Astrocyte of the spinal cord (primary cell): ENCODE results near the gene COPS3.
A peak's percentile ranks its signal among the peaks of the same experiment; 100 is the strongest.

Experiments used
- DNase-seq: peaks from one replicate; pipeline ENCODE4 v3.0.0; 2011; ENCODE audit warnings: low read depth, low spot score
- H3K4me3 ChIP-seq: 2 replicates; pipeline ENCODE4 v1.5.1; 2011; ENCODE audit warnings: low read depth, mild to moderate bottlenecking, low read length, moderate library complexity
- in situ Hi-C: cut with HindIII; loops from 2 replicates; pipeline ENCODE4 v1.10.0; 2017; ENCODE audit warnings: low sequenced_read_pairs
- TF ChIP-seq, protein P1 (sequence below): IDR thresholded peaks from 2 replicates; pipeline ENCODE4 v1.5.1; 2012; ENCODE audit warnings: low read depth, mild to moderate bottlenecking, low read length, inconsistent platforms

COPS3 gene

DNA sequence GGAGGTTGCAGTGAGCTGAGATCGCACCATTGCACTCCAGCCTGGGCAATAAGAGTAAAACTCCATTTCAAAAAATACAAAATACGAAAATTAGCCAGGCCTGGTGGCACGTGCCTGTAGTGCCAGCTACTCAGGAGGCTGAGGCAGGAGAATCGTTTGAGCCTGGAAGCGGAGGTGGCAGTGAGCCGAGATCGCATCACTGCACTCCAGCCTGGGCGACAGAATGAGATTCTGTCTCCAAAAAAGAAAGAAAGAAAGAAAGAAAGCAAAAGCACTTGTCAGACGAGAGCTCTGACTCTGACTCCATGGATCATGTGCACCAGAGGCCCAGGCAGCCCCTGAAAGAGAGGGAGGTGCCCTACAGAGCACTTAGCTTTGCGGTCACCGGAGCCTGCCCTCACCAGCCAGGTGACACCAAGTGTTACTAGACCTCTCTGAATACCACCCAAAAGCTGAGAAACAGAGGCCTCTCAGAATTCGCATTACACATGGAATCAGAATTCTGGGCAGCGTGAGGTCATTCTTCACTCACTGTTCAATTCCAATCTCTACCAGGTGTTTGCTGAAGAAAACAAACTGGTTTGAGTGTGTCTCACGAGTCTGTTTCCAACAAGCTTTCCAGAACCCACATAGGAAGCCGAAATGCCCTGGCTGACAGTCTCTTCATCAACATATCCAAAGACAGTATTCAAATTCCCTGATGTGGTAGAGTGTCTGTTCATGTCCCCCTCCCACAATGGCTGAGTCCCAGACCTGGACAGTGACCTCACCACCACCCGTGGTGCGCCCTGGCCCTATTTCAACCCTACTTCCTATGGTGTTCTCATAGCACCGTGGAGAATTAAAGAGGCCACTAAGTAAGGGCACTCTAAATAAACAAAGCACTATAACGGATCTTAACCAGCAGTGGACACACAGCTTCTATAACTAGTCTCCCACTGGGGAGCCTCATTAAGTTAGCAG, 45.6 kb downstream of the COPS3 start:
- in situ Hi-C loops: no loop called here
- peak overlapping the region; percentile 99 for H3K4me3 ChIP-seq
- TF ChIP-seq, protein P1, sequence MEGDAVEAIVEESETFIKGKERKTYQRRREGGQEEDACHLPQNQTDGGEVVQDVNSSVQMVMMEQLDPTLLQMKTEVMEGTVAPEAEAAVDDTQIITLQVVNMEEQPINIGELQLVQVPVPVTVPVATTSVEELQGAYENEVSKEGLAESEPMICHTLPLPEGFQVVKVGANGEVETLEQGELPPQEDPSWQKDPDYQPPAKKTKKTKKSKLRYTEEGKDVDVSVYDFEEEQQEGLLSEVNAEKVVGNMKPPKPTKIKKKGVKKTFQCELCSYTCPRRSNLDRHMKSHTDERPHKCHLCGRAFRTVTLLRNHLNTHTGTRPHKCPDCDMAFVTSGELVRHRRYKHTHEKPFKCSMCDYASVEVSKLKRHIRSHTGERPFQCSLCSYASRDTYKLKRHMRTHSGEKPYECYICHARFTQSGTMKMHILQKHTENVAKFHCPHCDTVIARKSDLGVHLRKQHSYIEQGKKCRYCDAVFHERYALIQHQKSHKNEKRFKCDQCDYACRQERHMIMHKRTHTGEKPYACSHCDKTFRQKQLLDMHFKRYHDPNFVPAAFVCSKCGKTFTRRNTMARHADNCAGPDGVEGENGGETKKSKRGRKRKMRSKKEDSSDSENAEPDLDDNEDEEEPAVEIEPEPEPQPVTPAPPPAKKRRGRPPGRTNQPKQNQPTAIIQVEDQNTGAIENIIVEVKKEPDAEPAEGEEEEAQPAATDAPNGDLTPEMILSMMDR: no peak
- peak; percentile 77 for DNase-seq

DNA sequence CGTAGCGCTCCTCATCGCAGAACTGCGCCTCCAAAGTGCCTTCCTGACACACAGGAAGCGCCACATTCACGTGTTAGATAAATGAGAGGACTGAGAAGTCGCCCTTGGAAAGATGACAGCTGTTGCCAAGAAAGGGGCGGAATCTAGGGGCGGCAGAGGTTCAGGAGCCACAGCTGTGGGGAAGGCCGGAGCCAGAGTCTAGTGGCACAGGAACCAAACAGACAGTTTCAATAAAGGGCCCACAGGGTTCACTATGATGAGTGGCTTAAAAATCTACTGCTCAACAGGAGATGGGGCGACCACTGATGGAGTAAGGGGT, 48.8 kb downstream of the COPS3 start:
- DNase-seq: no peak
- no peak overlapping the region for H3K4me3 ChIP-seq
- in situ Hi-C loops: no loop called here
- TF ChIP-seq, protein P1: no peak

DNA sequence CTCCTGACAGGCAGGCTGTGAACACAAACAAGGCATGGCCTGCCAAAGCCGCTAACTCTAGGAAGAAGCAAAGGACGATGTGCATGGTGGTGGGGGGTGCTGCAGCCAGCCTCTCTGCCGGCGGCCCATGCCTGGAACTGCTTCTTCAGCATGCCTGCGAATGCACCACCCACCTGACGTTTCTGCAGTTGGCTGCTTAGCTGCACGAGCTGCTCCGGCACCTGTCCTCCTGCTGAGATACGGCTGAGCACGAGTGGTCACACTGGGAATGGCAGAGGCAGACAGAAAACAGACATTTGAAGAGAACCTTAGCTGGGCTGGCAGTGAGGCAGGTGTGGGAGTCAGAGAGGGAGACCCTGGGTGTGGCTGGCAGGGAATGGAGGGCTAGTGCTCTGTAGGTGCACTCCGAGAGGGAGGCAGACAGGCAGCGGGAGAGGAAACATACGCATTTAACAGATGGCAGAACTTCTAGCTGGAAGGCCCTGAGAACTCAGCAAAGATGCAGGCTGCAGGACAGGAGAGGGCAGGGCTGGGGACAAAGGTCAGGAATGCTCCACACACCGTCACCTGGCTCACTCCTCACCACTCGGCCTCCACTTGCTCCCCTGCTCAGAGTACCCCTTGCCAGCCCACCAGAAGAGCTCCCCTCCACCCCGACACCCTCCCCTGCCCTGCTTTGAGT, 49.3 kb downstream of the COPS3 start:
- DNase-seq: no peak
- H3K4me3 ChIP-seq: no peak overlapping the region
- in situ Hi-C loops: no loop called here
- TF ChIP-seq, protein P1: no peak

DNA sequence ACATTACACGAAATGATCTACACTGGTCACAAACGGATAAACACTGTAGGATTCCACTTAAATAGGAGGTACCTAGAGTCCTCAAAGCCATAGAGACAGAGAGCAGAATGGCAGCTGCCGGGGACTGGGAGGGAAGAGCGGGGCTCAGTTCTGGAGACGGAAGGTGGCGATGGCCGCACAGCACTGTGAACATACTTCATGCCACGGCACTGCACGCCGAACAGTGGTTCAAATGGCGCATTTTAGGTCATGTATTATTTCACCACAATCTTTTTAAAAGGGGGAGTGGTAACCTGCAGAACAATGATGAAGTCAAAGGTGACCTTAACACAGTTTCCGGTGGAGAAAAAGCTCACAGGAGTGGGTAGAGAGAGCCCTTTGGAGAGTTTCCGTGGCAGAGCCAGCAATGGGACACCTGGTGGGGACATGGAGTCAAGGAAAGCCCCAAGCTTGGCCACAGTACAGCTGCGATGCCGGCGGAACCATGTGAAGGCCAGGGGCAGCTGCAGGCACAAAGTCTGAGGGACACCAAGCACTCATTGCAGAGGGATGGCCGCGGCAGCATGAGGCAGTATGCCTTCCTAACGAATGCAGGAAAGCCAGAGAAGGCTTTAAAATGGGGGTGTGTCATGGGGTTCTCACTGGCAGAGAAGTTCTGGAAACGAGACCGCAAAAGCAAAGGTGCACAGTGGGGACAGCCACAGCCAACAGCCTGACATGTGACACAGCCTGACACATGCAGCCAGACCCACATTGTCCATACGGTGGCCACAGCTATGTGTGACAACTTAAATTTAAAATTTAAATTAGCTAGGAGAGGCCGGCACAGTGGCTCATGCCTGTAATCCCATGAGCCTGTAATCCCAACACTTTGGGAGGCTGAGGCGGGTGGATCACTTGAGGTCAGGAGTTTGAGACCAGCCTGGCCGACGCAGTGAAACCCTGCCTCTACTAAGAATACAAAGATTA, 51.3 kb downstream of the COPS3 start:
- in situ Hi-C loops: no loop called here
- no peak for DNase-seq
- H3K4me3 ChIP-seq: no peak overlapping the region
- TF ChIP-seq, protein P1: no peak

DNA sequence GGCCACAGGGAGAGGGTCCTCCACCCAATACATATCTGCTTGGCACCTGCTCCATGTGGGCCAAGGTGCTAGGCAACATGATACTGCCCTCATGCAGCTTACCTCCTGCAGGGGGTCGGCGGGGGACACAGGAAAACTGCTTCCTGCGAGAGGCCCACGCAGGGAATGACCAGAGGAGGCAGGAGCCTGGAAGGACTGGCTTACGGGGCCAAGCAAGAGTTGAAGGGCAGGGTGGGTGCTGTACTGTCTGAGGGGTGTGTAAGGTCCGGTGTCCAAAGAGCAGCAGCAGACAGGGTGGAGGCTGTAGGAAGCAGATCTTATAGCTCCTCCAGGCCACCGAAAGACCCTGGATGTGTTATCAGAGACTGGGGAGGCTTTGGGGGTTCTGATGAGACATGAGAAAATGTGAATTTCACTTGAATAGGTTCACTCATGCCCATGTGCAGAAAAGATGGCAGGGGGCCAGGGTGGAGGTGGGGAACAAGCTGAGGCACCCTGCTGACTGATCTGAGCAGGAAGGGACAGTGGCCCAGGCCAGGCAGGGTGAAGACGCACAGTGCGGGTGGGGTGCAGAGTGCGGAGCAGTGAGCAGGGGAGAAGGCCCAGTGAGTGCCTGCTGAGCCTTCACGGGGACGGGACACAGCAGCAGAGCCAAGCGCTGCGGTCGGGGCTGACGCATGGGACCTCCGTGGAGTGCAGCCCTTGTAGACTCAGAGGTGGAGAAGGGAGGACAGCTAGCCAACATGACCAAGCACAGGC, 52.3 kb downstream of the COPS3 start:
- H3K4me3 ChIP-seq: no peak overlapping the region
- TF ChIP-seq, protein P1: no peak
- in situ Hi-C loops: no loop called here
- DNase-seq: no peak
